Parathyroid adenoma (tissue), 2 donors: ENCODE measurements around the gene RHOT1.
"Not testable (repeated sequence)": the region's sequence is repeated elsewhere in the genome, so short reads cannot be mapped to it uniquely, and the experiment has no call there.

Experiments used
- H2AFZ ChIP-seq: fragments of 300-600 bp; sonication (generic); one replicate; pipeline ENCODE4 v1.7.0; 2017; ENCODE audit warnings: antibody characterized with exemption, mild to moderate bottlenecking
- H3K27ac ChIP-seq: fragments of 300-600 bp; sonication (generic); one replicate; pipeline ENCODE4 v1.7.0; 2017
- H3K27me3 ChIP-seq: fragments of 300-600 bp; sonication (generic); one replicate; pipeline ENCODE4 v1.7.0; 2017; ENCODE audit warnings: low read length; ENCODE audit not compliant: control insufficient read depth, insufficient read depth
- H3K36me3 ChIP-seq: fragments of 300-600 bp; sonication (generic); one replicate; pipeline ENCODE4 v1.7.0; 2017; ENCODE audit warnings: low read length; ENCODE audit not compliant: control insufficient read depth, insufficient read depth
- H3K4me1 ChIP-seq: fragments of 300-600 bp; sonication (generic); one replicate; pipeline ENCODE4 v1.7.0; 2017; ENCODE audit warnings: control low read depth
- H3K4me2 ChIP-seq: fragments of 300-600 bp; sonication (generic); one replicate; pipeline ENCODE4 v1.7.0; 2017; ENCODE audit warnings: low read length
- H3K4me3 ChIP-seq: fragments of 300-600 bp; sonication (generic); one replicate; pipeline ENCODE4 v1.7.0; 2017; ENCODE audit warnings: low read depth, low read length
- H3K79me2 ChIP-seq: fragments of 300-600 bp; sonication (generic); one replicate; pipeline ENCODE4 v1.7.0; 2017; ENCODE audit warnings: control low read depth
- H3K9ac ChIP-seq: fragments of 300-600 bp; sonication (generic); one replicate; pipeline ENCODE4 v1.7.0; 2017; ENCODE audit warnings: mild to moderate bottlenecking
- H3K9me3 ChIP-seq: fragments of 300-600 bp; sonication (generic); one replicate; pipeline ENCODE4 v1.7.0; 2017; ENCODE audit warnings: low read length; ENCODE audit not compliant: control insufficient read depth
- TF ChIP-seq, protein P1 (sequence below): fragments of 300-600 bp; sonication (generic); IDR thresholded peaks from one replicate; pipeline ENCODE4 v1.7.0; 2017; ENCODE audit warnings: antibody characterized with exemption, mild to moderate bottlenecking
- donor health status: primary hyperparathyroidism.

The RHOT1 gene

DNA sequence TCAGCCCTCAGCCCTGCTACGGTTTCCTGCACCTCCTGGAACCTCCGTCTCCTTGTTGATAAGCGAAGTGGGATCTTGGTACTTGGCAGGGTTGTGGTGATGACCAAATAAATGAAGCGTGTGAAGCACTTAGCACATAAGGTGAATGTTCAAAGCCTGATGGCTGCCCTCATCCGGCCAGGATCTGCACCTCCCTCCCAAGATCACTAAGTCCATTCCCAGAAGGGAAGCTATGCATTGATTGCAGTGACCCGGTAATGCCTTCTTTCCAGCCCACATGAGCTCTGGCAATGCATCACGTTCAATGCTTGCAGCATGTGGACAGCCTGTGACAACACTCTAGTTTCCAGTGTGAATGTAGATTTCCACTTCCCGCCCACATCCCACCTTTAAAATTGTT, 24.9 kb upstream of the RHOT1 start:
- no peaks in the 10 kb centered on the region for H3K9me3 ChIP-seq
- H3K79me2 ChIP-seq = no peaks in the 10 kb centered on the region
- H3K4me1 ChIP-seq = peaks cover 4% of the 10 kb centered on the region
- H3K27ac ChIP-seq = no peak overlapping the region
- H2AFZ ChIP-seq = peak overlapping the region; percentile 35
- TF ChIP-seq, protein P1, sequence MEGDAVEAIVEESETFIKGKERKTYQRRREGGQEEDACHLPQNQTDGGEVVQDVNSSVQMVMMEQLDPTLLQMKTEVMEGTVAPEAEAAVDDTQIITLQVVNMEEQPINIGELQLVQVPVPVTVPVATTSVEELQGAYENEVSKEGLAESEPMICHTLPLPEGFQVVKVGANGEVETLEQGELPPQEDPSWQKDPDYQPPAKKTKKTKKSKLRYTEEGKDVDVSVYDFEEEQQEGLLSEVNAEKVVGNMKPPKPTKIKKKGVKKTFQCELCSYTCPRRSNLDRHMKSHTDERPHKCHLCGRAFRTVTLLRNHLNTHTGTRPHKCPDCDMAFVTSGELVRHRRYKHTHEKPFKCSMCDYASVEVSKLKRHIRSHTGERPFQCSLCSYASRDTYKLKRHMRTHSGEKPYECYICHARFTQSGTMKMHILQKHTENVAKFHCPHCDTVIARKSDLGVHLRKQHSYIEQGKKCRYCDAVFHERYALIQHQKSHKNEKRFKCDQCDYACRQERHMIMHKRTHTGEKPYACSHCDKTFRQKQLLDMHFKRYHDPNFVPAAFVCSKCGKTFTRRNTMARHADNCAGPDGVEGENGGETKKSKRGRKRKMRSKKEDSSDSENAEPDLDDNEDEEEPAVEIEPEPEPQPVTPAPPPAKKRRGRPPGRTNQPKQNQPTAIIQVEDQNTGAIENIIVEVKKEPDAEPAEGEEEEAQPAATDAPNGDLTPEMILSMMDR = no peak
- H3K36me3 ChIP-seq = no peaks in the 10 kb centered on the region
- no peak overlapping the region for H3K4me3 ChIP-seq
- H3K27me3 ChIP-seq = no peaks in the 10 kb centered on the region
- H3K4me2 ChIP-seq = no peak overlapping the region
- no peak overlapping the region for H3K9ac ChIP-seq

DNA sequence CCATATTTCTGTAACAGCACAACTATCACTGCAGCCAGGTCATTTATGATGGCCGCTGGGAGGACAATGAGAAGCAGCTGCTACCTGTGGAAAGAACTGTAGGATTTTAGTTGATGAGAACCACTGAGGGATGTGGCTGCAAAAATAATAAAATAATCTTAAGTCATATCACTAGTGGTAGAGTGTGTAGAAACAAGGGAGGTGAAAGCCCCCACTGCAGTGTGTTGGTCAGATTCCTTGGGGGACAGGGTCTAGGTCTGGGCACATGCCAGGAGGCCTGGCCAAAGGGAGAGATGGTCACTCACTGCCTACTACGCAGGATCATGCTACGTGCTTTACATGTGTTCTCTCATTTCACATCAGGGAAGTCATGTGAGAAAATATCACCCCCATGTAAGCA, 24.2 kb upstream of the RHOT1 start:
- H3K27ac ChIP-seq, H3K4me3 ChIP-seq, H2AFZ ChIP-seq, H3K9me3 ChIP-seq, H3K79me2 ChIP-seq, H3K9ac ChIP-seq, H3K4me1 ChIP-seq, H3K36me3 ChIP-seq, H3K4me2 ChIP-seq, H3K27me3 ChIP-seq: not testable (repeated sequence)

DNA sequence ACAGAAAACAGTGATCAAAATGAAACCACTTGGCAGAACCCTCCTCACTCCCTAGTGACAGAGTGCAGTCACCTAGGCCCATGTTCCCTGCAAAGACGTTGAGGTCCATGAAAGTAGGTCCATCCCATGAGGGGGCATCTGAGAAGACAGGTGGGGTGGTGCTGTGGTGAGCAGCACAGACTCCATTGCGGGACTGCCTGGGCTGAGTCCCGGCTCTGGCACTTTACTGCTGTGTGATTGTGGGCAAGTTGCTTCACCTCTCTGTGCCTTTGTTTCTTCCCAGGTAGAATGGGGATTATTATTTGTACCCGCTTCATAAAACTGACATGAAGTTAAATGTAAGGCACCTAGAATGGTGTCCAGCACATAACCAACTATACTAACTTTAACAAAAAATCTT, 23.5 kb upstream of the RHOT1 start:
- no peak overlapping the region for H3K27ac ChIP-seq
- H3K9ac ChIP-seq = no peak overlapping the region
- H3K4me1 ChIP-seq = peaks cover 4% of the 10 kb centered on the region
- no peak overlapping the region for H3K4me3 ChIP-seq
- H3K36me3 ChIP-seq = no peaks in the 10 kb centered on the region
- no peaks in the 10 kb centered on the region for H3K79me2 ChIP-seq
- no peaks in the 10 kb centered on the region for H3K9me3 ChIP-seq
- no peak overlapping the region for H2AFZ ChIP-seq
- TF ChIP-seq, protein P1 = no peak
- no peaks in the 10 kb centered on the region for H3K27me3 ChIP-seq
- H3K4me2 ChIP-seq = no peak overlapping the region

DNA sequence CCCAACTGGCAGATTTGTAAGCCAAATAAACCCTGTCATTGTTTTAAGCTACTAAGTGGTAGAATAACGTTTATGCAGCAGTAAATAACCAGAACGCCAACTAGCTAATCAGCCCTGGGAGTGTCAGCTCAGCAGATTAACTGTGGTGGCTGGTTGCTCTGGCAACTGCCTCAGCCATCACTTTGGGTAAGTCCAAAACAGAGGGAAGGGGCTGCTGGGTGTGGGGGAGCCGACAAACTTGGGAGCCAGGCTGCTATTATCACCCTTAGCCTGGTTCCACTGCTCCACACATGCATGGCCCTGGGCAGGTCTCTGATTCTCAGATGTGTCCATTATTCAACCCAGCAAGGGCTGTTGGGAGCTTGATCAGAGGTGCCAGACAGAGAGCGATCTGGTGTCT, 22.2 kb upstream of the RHOT1 start:
- Histone ChIP-seq H3K9ac (no peak overlapping the region), H3K27me3 (no peaks in the 10 kb centered on the region), H3K27ac (no peak overlapping the region), H3K4me2 (no peak overlapping the region), H3K4me1 (peaks cover 4% of the 10 kb centered on the region), H2AFZ (no peak overlapping the region), H3K4me3 (no peak overlapping the region), H3K9me3 (no peaks in the 10 kb centered on the region), H3K36me3 (no peaks in the 10 kb centered on the region), H3K79me2 (no peaks in the 10 kb centered on the region)
- TF ChIP-seq, protein P1 = no peak

DNA sequence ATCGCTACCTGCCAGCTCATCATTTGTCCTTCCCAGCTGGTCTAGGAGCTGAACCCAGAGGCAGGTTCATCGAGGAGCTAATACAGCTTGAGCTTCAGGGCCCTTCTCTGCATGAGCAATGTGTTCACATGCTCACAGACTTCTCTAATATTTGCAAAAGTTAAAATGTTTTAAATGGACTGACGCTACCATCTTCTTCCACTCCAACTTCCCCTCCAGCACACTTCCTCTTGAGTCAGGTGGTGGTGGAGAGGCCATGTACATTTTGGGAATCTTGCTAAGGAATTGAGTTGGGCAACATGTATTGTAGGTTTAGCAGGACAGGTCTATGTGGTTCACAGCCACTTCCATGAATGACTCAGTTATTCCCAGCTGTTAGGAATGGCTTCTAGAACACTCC, 21.6 kb upstream of the RHOT1 start:
- TF ChIP-seq, protein P1 = no peak
- H3K79me2 ChIP-seq = no peaks in the 10 kb centered on the region
- no peak overlapping the region for H3K27ac ChIP-seq

More for the DNA sequence above, 21.6 kb upstream of the RHOT1 start:
- no peaks in the 10 kb centered on the region for H3K9me3 ChIP-seq
- H3K36me3 ChIP-seq = no peaks in the 10 kb centered on the region
- no peaks in the 10 kb centered on the region for H3K27me3 ChIP-seq
- H3K4me2 ChIP-seq = no peak overlapping the region
- peaks cover 4% of the 10 kb centered on the region for H3K4me1 ChIP-seq
- H3K4me3 ChIP-seq = no peak overlapping the region
- no peak overlapping the region for H2AFZ ChIP-seq
- no peak overlapping the region for H3K9ac ChIP-seq
